AG10803 (cell line): ENCODE measurements around the gene GGA2.
"Not testable (repeated sequence)": the region's sequence is repeated elsewhere in the genome, so short reads cannot be mapped to it uniquely, and the experiment has no call there.

Source experiments
- DNase-seq: peaks from one replicate; pipeline ENCODE4 v3.0.0; 2010; ENCODE audit warnings: low read depth
- H3K4me3 ChIP-seq: 2 replicates; pipeline ENCODE4 v1.5.1; 2011; ENCODE audit warnings: mild to moderate bottlenecking, low read length, control low read depth
- TF ChIP-seq, protein P1 (sequence below): conservative IDR thresholded peaks from 2 replicates; pipeline ENCODE4 v1.5.1; 2011; ENCODE audit warnings: mild to moderate bottlenecking, low read length, control low read depth, inconsistent platforms

The GGA2 gene

DNA sequence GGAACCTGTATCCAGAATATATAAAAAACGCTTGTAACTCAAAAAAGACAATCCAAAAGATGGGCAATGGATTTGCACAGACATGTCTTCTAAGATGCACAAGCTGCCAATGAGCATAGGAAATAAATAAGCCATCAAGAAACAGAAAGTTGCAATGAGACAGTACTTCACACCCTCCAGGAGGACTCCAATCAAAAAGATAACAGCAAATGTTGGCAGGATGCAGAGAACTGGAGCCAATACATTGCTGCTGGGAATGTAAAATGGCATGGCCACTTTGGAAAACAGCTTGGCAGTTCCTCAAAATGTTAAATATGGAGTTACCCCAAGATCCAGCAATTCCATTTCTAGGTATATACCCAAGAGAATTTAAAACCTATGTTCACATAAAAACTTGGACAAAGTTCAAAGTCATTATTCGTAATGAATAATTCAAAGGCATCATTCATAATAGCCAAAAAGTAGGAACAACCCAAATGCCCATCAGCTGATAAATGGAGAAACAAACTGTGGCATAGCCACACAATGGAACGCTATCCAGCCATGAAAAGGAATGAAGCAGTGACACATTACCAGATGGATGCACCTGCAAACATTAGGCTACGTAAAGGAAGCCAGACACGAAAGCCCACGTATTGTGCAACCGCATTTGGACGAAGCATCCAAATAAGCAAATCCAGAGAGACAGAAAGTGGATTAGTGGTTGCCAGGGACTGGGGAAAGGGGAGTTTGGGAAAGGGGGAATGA lies 25.6 kb downstream of the GGA2 start:
- TF ChIP-seq, protein P1, sequence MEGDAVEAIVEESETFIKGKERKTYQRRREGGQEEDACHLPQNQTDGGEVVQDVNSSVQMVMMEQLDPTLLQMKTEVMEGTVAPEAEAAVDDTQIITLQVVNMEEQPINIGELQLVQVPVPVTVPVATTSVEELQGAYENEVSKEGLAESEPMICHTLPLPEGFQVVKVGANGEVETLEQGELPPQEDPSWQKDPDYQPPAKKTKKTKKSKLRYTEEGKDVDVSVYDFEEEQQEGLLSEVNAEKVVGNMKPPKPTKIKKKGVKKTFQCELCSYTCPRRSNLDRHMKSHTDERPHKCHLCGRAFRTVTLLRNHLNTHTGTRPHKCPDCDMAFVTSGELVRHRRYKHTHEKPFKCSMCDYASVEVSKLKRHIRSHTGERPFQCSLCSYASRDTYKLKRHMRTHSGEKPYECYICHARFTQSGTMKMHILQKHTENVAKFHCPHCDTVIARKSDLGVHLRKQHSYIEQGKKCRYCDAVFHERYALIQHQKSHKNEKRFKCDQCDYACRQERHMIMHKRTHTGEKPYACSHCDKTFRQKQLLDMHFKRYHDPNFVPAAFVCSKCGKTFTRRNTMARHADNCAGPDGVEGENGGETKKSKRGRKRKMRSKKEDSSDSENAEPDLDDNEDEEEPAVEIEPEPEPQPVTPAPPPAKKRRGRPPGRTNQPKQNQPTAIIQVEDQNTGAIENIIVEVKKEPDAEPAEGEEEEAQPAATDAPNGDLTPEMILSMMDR = no peak
- DNase-seq = no peak
- H3K4me3 ChIP-seq = no peak overlapping the region

DNA sequence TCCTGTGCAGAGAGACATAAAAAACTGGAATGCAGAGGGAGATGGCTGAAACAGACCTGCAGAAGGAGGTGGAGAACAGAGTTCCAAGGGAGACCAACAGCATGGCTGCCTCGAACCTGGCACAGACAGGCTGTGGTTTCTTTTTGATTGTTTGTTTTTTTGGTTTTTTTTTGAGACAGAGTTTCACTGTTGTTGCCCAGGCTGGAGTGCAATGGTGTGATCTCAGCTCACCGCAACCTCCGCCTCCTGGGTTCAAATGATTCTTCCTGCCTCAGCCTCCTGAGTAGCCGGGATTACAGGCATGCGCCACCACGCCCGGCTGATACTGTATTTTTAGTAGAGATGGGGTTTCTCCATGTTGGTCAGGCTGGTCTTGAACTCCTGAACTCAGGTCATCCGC lies 26.8 kb downstream of the GGA2 start:
- H3K4me3 ChIP-seq, DNase-seq: not testable (repeated sequence)

DNA sequence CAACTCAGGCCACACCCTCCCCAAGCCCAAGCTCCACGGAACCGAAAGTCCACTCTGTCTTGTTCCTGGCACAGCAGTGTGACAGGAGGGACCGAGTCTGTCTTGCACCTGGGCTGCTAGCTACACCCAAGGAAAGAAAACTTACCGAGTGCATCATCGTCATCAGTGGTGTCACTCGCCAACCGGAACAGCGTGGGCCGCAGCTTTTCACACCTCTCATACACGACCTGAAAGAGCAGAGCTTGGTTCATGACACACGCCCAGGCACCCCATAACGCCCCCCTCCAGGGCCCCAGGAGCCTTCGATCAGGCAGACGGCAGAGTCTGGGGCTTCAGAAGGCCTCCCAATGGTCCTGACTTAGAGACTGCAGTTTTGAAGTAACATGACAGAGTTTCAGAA lies 27.5 kb downstream of the GGA2 start:
- TF ChIP-seq, protein P1 = no peak
- DNase-seq = no peak
- no peak overlapping the region for H3K4me3 ChIP-seq

DNA sequence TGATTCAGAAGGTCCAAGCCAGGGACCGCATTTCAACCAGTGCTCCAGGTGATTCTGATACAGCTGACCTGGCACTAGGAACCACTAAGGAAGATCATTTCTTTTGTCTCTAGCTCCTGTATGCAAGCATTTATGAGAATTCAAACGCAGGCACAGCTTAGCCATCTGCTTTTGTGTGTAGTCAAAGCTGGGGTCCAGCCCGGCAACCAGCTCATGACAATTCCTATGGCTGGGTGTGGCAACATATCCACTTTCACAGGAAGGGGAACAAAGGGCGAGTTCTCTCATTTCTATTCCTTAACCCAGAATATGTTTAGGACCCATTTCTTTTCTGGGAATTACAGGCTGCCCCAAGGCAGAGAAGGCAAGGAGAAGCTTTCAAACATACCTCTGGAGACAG lies 30.0 kb downstream of the GGA2 start:
- DNase-seq = no peak
- TF ChIP-seq, protein P1 = no peak
- H3K4me3 ChIP-seq = no peak overlapping the region

DNA sequence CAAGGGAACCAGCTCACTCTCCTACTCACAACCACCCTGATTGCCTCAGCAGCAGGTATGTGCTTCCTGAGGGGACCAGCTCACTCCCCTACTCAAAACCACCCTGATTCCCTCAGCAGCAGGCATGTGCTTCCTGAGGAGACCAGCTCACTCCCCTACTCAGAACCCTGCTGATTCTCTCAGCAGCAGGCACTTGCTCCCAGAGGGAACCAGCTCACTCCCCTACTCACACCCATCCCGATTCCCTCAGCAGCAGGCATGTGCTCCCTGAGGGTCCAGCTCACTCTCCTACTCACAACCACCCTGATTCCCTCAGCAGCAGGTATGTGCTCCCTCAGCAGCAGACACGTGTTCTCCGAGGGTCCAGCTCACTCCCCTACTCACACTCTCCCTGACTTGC lies 31.2 kb downstream of the GGA2 start:
- TF ChIP-seq, protein P1 = no peak
- H3K4me3 ChIP-seq = no peak overlapping the region

DNA sequence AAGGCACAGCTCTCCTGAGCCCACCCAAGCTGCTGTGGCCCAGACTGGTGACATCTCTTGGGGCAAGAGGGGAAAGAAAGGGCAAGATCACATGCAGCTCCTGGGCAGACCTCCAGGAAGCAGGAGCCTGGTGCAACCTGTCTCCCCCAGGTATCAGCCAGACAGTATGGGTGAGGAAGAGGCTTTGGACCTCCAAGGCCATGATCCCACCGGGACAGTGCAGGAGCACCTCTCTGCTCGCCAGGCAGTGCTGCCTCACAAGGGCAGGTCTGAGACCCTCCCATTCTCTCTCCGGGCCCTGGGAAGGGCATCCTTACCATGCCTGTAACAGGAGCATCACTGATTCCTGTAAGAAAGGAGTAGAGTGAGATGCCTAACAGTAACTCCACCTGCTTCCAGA lies 31.7 kb downstream of the GGA2 start:
- TF ChIP-seq, protein P1 = no peak
- H3K4me3 ChIP-seq = no peak overlapping the region
- no peak for DNase-seq

More for the DNA sequence above, 31.2 kb downstream of the GGA2 start:
- no peak for DNase-seq

DNA sequence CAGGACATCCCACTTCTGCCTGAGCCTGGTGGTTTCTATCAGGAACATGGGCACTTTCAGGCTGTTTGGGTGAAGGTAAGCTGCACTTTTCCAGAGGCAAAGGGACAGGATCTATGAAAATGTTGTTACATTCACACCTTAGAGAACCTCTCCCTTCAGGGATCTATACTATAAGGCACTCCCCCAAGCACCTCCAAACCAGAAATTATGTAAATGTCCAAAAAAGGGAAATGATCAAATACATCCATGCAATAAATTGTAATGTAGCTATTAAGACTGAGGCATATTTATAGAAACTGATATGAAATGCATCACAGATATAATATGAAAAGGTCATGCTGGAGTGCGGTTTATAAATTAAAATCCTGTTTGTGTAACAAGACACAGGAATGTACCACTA lies 34.0 kb downstream of the GGA2 start:
- TF ChIP-seq, protein P1 = no peak
- no peak for DNase-seq
- no peak overlapping the region for H3K4me3 ChIP-seq

DNA sequence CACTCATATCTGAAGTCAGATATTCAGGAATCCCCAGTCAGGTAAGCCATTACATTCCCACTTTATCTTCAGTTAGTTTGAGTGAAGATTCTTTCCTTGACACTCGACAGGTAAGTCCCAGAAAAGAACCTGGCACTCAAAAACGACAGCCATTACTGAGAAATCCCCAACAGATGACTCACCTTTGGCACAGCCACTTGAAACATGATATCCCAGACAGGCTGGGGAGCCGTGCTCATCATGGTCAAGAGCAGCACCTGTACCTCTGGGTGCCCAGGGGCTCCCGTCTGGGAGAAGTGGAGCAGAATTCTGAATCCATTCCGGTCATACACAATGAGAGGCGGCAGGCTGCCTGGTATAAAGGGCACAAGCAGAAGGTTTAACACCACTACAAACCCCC lies 40.5 kb downstream of the GGA2 start:
- H3K4me3 ChIP-seq = no peak overlapping the region
- no peak for DNase-seq
- TF ChIP-seq, protein P1 = no peak
